Measurements from ENCODE around the gene PIRT. TPM values are rescaled to one million over a fixed set of nuclear protein-coding genes. Genes with fewer than 3 reads are reported as not detected.

PIRT gene
- total and polyA plus RNA-seq, 2 of the 8 experiments (the other 6 are each of a cell fraction or from before 2014, with no cell fraction given), result 0.03 TPM; not detected in 1

GRCh38 chr17:10824874-10825273, 13.0 kb downstream of the PIRT start:
- Histone ChIP-seq H3K36me3 (ENCODE audit: control insufficient read depth in 2 of 4, insufficient read depth in 4 of 4, low read length in 3 of 4) (no peaks in the 10 kb centered on the region), H2BK20ac (ENCODE audit: low read length) (no peak overlapping the region), H2BK120ac (replicated peaks; ENCODE audit: low read depth, low read length) (no peak overlapping the region), H4K91ac (replicated peaks; ENCODE audit: insufficient read length, low read length) (no peak overlapping the region), H3K56ac (replicated peaks; ENCODE audit: insufficient read length, low read depth, low read length) (no peak overlapping the region), H3K79me2 (ENCODE audit: control insufficient read depth in 1 of 2, insufficient read depth in 2 of 2, low read length in 2 of 2) (no peaks in the 10 kb centered on the region), H4K8ac (ENCODE audit: extremely low read depth, insufficient read depth, low read length) (no peak overlapping the region), H2AFZ (ENCODE audit: low read length) (no peak overlapping the region), H3K23ac (ENCODE audit: insufficient read length) (no peak overlapping the region), H3K14ac (ENCODE audit: insufficient read length) (no peak overlapping the region), H3K79me1 (ENCODE audit: low read depth, low read length) (no peaks in the 10 kb centered on the region), H3K4me1 (replicated peaks in 1 of 4; ENCODE audit: control insufficient read depth in 3 of 4, insufficient read depth in 4 of 4, low read length in 3 of 4) (peaks cover 3 to 8% (median 4%) of the 10 kb centered on the region in 4 experiments; a peak in 5 of 7 replicates), H3K4me2 (ENCODE audit: insufficient read depth in 1 of 2, low read depth in 2 of 2, low read length in 2 of 2) (no peak overlapping the region), H3K4me3 (ENCODE audit: extremely low read depth in 1 of 4, insufficient read depth in 2 of 4, low read depth in 3 of 4, low read length in 4 of 4) (no peak overlapping the region), H4K5ac (ENCODE audit: insufficient read length, low read depth, low read length) (no peak overlapping the region), H3K9me3 (ENCODE audit: insufficient read depth in 2 of 2, low read depth in 1 of 2, low read length in 1 of 2) (no peaks in the 10 kb centered on the region), H3K18ac (ENCODE audit: extremely low read depth, low read length) (no peak overlapping the region), H2BK12ac (ENCODE audit: low read depth, low read length) (no peak overlapping the region), H2BK15ac (ENCODE audit: low read length) (no peak overlapping the region), H2BK5ac (ENCODE audit: low read depth, low read length) (no peak overlapping the region), H3K23me2 (ENCODE audit: low read depth, low read length) (no peaks in the 10 kb centered on the region), H2AK5ac (ENCODE audit: low read depth, low read length) (no peak overlapping the region), H3K4ac (replicated peaks; ENCODE audit: insufficient read length, low read depth, low read length) (no peak overlapping the region), H3K27me3 (replicated peaks in 1 of 4; ENCODE audit: control insufficient read depth in 3 of 4, extremely low read depth in 1 of 4, insufficient read depth in 3 of 4, low read length in 3 of 4) (peaks cover 0 to 2% (median 0%) of the 10 kb centered on the region in 4 experiments; a peak in 1 of 7 replicates), H4K20me1 (replicated peaks in 1 of 2; ENCODE audit: control insufficient read depth in 1 of 2, insufficient read depth in 2 of 2, low read length in 2 of 2) (no peaks in the 10 kb centered on the region), H3K27ac (ENCODE audit: low read depth, low read length) (no peak overlapping the region), H3K9ac (replicated peaks in 1 of 4; ENCODE audit: extremely low read depth in 1 of 4, low read depth in 3 of 4, low read length in 3 of 4) (no peak overlapping the region)
- WGBS, 2 experiments (ENCODE audit: extremely low coverage in 1 of 2, insufficient coverage in 1 of 2, insufficient read length in 1 of 2, insufficient replicate concordance in 2 of 2, low coverage in 1 of 2, low lambda C conversion rate in 2 of 2, missing lambda C conversion rate in 1 of 2), result 89% methylated on average over 7 of the region's 7 CpGs; no CpG with 5 or more reads in 1 of the 2 experiments
- FAIRE-seq (no peak), DNase-seq (ENCODE audit: low read depth in 1 of 2, low spot score in 2 of 2) (no peak)
- no peak for TF ChIP-seq RNF2 (IDR thresholded peaks at IDR 0.05; ENCODE audit: borderline replicate concordance, low read depth, low read length, missing control alignments, poor library complexity, severe bottlenecking)
- no peak for TF ChIP-seq EGR1 (IDR thresholded peaks at IDR 0.05; ENCODE audit: borderline replicate concordance, low read depth, low read length)
- TF ChIP-seq ZNF274 (IDR thresholded peaks at IDR 0.05; ENCODE audit: borderline replicate concordance, extremely low read depth, low read length), result no peak
- TF ChIP-seq GABPA (IDR thresholded peaks at IDR 0.05; ENCODE audit: borderline replicate concordance, insufficient read depth, low read length), result no peak
- TF ChIP-seq HDAC6 (IDR thresholded peaks at IDR 0.05; ENCODE audit: low read depth, low read length), result no peak
- TF ChIP-seq JUN (IDR thresholded peaks at IDR 0.05; ENCODE audit: low read depth, low read length), result no peak
- TF ChIP-seq ASH2L (IDR thresholded peaks at IDR 0.05; ENCODE audit: low read length), result no peak
- TF ChIP-seq TCF12 (IDR thresholded peaks at IDR 0.05; ENCODE audit: low read depth, low read length), result no peak
- no peak for TF ChIP-seq CREB1 (IDR thresholded peaks at IDR 0.05)
- TF ChIP-seq RXRA (IDR thresholded peaks at IDR 0.05; ENCODE audit: insufficient read depth, low read depth, low read length), result no peak
- no peak for TF ChIP-seq CTCF (IDR thresholded peaks at IDR 0.05; ENCODE audit: control extremely low read depth in 1 of 3, insufficient read depth in 1 of 3, low read depth in 1 of 3, low read length in 3 of 3)
- TF ChIP-seq TBP (IDR thresholded peaks at IDR 0.05; ENCODE audit: low read depth, low read length), result no peak
- ChIA-PET POLR2A (ENCODE audit: partially characterized antibody) (no interaction called here), CTCF (ENCODE audit: partially characterized antibody) (interaction anchor here (1.1 to 2.3 kb wide), 6 partner anchors 9 to 88 kb away, joined by 3 to 9 read pairs (median 4); no protein-coding TSS in a partner anchor)

Data from H1 (cell line).